ENCODE data around the gene MARCHF10. TPM values are rescaled to one million over a fixed set of nuclear protein-coding genes. Genes with fewer than 3 reads are reported as not detected.

MARCHF10 gene
- total RNA-seq, 1 experiment from 2014 or later = not detected

GRCh38 chr17:62719586-62719985 lies 88.5 kb downstream of the MARCHF10 start:
- TF ChIP-seq, protein P1, sequence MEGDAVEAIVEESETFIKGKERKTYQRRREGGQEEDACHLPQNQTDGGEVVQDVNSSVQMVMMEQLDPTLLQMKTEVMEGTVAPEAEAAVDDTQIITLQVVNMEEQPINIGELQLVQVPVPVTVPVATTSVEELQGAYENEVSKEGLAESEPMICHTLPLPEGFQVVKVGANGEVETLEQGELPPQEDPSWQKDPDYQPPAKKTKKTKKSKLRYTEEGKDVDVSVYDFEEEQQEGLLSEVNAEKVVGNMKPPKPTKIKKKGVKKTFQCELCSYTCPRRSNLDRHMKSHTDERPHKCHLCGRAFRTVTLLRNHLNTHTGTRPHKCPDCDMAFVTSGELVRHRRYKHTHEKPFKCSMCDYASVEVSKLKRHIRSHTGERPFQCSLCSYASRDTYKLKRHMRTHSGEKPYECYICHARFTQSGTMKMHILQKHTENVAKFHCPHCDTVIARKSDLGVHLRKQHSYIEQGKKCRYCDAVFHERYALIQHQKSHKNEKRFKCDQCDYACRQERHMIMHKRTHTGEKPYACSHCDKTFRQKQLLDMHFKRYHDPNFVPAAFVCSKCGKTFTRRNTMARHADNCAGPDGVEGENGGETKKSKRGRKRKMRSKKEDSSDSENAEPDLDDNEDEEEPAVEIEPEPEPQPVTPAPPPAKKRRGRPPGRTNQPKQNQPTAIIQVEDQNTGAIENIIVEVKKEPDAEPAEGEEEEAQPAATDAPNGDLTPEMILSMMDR (conservative IDR thresholded peaks at IDR 0.05; ENCODE audit: low read depth, low read length) = no peak
- no peak for TF ChIP-seq EZH2 (IDR thresholded peaks at IDR 0.05; ENCODE audit: borderline replicate concordance, low read depth, low read length, poor library complexity, severe bottlenecking)
- H3K36me3 ChIP-seq (ENCODE audit: insufficient read depth, low read length, poor library complexity, severe bottlenecking) = no peaks in the 10 kb centered on the region
- ChIA-PET POLR2A (ENCODE audit: low non-redundant PET) (no interaction called here), CTCF (no interaction called here)
- no peak overlapping the region for H3K4me3 ChIP-seq (ENCODE audit: low read depth, low read length, poor library complexity, severe bottlenecking)
- BruUV-seq (replicated peaks) = no TSS peak
- H3K9me3 ChIP-seq (ENCODE audit: low read depth, low read length, poor library complexity, severe bottlenecking) = no peaks in the 10 kb centered on the region
- H3K27me3 ChIP-seq (replicated peaks; ENCODE audit: insufficient read depth, low read depth, low read length, poor library complexity) = peaks cover 5% of the 10 kb centered on the region
- no peaks in the 10 kb centered on the region for H3K4me1 ChIP-seq (ENCODE audit: insufficient read depth, low read length, poor library complexity, severe bottlenecking)
- intact Hi-C loops (cut with micrococcal nuclease; ENCODE audit: unreplicated experiment) = no loop called here
- no peak for DNase-seq (ENCODE audit: low spot score)
- H3K27ac ChIP-seq (ENCODE audit: low read depth, low read length, poor library complexity, severe bottlenecking) = no peak overlapping the region

DNA sequence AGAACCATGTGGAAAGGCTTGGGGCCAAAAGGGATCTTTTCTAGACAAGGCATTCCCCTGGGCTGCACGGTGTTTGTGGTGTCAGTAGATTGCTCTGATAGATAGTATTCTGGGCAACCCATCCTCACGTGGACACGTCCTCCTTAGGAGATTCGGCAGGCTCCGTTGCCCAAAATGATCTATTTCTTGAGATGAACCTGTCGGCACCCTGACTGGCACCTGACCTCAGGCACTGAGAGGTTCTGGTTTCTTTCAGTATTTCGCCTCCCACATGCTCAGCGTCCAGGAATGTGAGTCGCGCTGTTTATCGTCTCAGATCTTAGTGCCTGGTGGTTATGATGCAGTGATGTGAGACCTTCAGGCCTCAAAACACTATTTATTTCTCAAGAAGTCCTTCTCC lies 89.7 kb downstream of the MARCHF10 start:
- H3K4me3 ChIP-seq (ENCODE audit: low read depth, low read length, poor library complexity, severe bottlenecking) = no peak overlapping the region
- ChIA-PET POLR2A (ENCODE audit: low non-redundant PET) (no interaction called here), CTCF (no interaction called here)
- no peaks in the 10 kb centered on the region for H3K9me3 ChIP-seq (ENCODE audit: low read depth, low read length, poor library complexity, severe bottlenecking)
- peaks cover 5% of the 10 kb centered on the region for H3K27me3 ChIP-seq (replicated peaks; ENCODE audit: insufficient read depth, low read depth, low read length, poor library complexity)
- no TSS peak for BruUV-seq (replicated peaks)
- no peaks in the 10 kb centered on the region for H3K4me1 ChIP-seq (ENCODE audit: insufficient read depth, low read length, poor library complexity, severe bottlenecking)
- DNase-seq (ENCODE audit: low spot score) = no peak
- no peak for TF ChIP-seq EZH2 (IDR thresholded peaks at IDR 0.05; ENCODE audit: borderline replicate concordance, low read depth, low read length, poor library complexity, severe bottlenecking)
- TF ChIP-seq, protein P1 (conservative IDR thresholded peaks at IDR 0.05; ENCODE audit: low read depth, low read length) = no peak
- H3K27ac ChIP-seq (ENCODE audit: low read depth, low read length, poor library complexity, severe bottlenecking) = no peak overlapping the region
- intact Hi-C loops (cut with micrococcal nuclease; ENCODE audit: unreplicated experiment) = no loop called here
- no peaks in the 10 kb centered on the region for H3K36me3 ChIP-seq (ENCODE audit: insufficient read depth, low read length, poor library complexity, severe bottlenecking)

DNA sequence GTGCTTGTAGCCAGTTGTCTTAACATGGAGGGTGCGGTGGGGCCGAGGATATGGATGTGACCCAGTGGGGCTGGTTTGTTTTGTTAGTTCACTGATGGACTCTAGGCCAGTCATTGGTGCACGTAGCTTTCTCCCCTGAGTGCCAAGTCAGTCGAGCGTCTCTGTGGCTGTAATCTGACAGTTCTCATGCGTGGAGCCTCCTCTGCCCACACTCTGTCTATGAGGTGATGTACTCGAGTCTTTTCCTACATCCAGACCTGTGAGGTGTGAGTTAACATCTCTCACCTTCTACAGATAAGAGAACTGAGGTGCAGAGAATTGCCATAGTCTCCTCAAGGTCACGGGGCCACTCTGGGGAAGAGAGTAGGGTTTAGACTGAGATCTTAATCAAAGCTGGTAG lies 90.2 kb downstream of the MARCHF10 start:
- TF ChIP-seq, protein P1 (conservative IDR thresholded peaks at IDR 0.05; ENCODE audit: low read depth, low read length) = no peak
- no peak for TF ChIP-seq EZH2 (IDR thresholded peaks at IDR 0.05; ENCODE audit: borderline replicate concordance, low read depth, low read length, poor library complexity, severe bottlenecking)
- peaks cover 5% of the 10 kb centered on the region for H3K27me3 ChIP-seq (replicated peaks; ENCODE audit: insufficient read depth, low read depth, low read length, poor library complexity)
- ChIA-PET CTCF (no interaction called here), POLR2A (ENCODE audit: low non-redundant PET) (no interaction called here)
- no peak overlapping the region for H3K27ac ChIP-seq (ENCODE audit: low read depth, low read length, poor library complexity, severe bottlenecking)
- no peaks in the 10 kb centered on the region for H3K9me3 ChIP-seq (ENCODE audit: low read depth, low read length, poor library complexity, severe bottlenecking)
- no TSS peak for BruUV-seq (replicated peaks)
- no peak for DNase-seq (ENCODE audit: low spot score)
- no peaks in the 10 kb centered on the region for H3K4me1 ChIP-seq (ENCODE audit: insufficient read depth, low read length, poor library complexity, severe bottlenecking)
- no peaks in the 10 kb centered on the region for H3K36me3 ChIP-seq (ENCODE audit: insufficient read depth, low read length, poor library complexity, severe bottlenecking)
- intact Hi-C loops (cut with micrococcal nuclease; ENCODE audit: unreplicated experiment) = no loop called here
- H3K4me3 ChIP-seq (ENCODE audit: low read depth, low read length, poor library complexity, severe bottlenecking) = no peak overlapping the region
